Measurements from ENCODE around the gene ACAP3. TPM values are rescaled to one million over a fixed set of nuclear protein-coding genes. Genes with fewer than 3 reads are reported as not detected.

The ACAP3 gene
- total RNA-seq, 4 donors from 2014 or later, result 78.1 to 156 (median 110) TPM

- no peak for DNase-seq
- Histone ChIP-seq H3K27ac (peak overlapping the region in 1 of 4 donors; percentile 92), H3K36me3 (peaks cover 0 to 7% (median 0%) of the 10 kb centered on the region in 3 donors), H3K27me3 (no peaks in the 10 kb centered on the region), H3K4me1 (peaks cover 0 to 51% (median 13%) of the 10 kb centered on the region in 4 donors), H3K4me3 (no peak overlapping the region), H3K9me3 (no peaks in the 10 kb centered on the region)
- no peak for TF ChIP-seq POLR2A (IDR thresholded peaks at IDR 0.05)
- TF ChIP-seq CTCF (IDR thresholded peaks at IDR 0.05), result no peak
Observed at GRCh38 chr1:1346501-1346890, 38.8 kb upstream of the ACAP3 start.

GRCh38 chr1:1345860-1346500 lies 38.2 kb upstream of the ACAP3 start:
- Histone ChIP-seq H3K4me3 (peak overlapping the region in 2 of 4 donors; percentile 5 to 31), H3K36me3 (peaks cover 0 to 11% (median 0%) of the 10 kb centered on the region in 3 donors), H3K27ac (peak overlapping the region in 1 of 4 donors; percentile 60), H3K27me3 (no peaks in the 10 kb centered on the region), H3K9me3 (no peaks in the 10 kb centered on the region), H3K4me1 (peaks cover 0 to 48% (median 13%) of the 10 kb centered on the region in 4 donors)
- no peak for DNase-seq
- no peak for TF ChIP-seq CTCF (IDR thresholded peaks at IDR 0.05)

GRCh38 chr1:1345384-1345783 lies 37.7 kb upstream of the ACAP3 start:
- Histone ChIP-seq H3K27me3 (no peaks in the 10 kb centered on the region), H3K27ac (peak overlapping the region in 3 of 4 donors; percentile 15 to 60 (median 57)), H3K4me1 (peaks cover 0 to 48% (median 13%) of the 10 kb centered on the region in 4 donors), H3K36me3 (peaks cover 0 to 16% (median 0%) of the 10 kb centered on the region in 3 donors), H3K4me3 (peak overlapping the region in 2 of 4 donors; percentile 5 to 31), H3K9me3 (no peaks in the 10 kb centered on the region)
- no peak for DNase-seq
- TF ChIP-seq CTCF (IDR thresholded peaks at IDR 0.05), result no peak
- no peak for TF ChIP-seq POLR2A (IDR thresholded peaks at IDR 0.05)

GRCh38 chr1:1344655-1345361 lies 37.1 kb upstream of the ACAP3 start:
- TF ChIP-seq POLR2A (IDR thresholded peaks at IDR 0.05) (no peak), CTCF (IDR thresholded peaks at IDR 0.05) (peak in 4 of 6 experiments; percentile 9 to 47 (median 42))
- peak in 2 of 3 donors; percentile 79 to 85 for DNase-seq
- no peaks in the 10 kb centered on the region for H3K27me3 ChIP-seq
- H3K4me1 ChIP-seq, result peaks cover 0 to 48% (median 13%) of the 10 kb centered on the region in 4 donors
- H3K4me3 ChIP-seq, result peak overlapping the region in 2 of 4 donors; percentile 5 to 31
- H3K9me3 ChIP-seq, result no peaks in the 10 kb centered on the region
- H3K27ac ChIP-seq, result peak overlapping the region in 3 of 4 donors; percentile 45 to 60 (median 57)
- peaks cover 0 to 22% (median 0%) of the 10 kb centered on the region in 3 donors for H3K36me3 ChIP-seq

GRCh38 chr1:1343811-1344421 lies 36.2 kb upstream of the ACAP3 start:
- Histone ChIP-seq H3K36me3 (peaks cover 0 to 30% (median 0%) of the 10 kb centered on the region in 3 donors), H3K9me3 (no peaks in the 10 kb centered on the region), H3K4me1 (peaks cover 0 to 48% (median 13%) of the 10 kb centered on the region in 4 donors), H3K4me3 (no peak overlapping the region), H3K27me3 (no peaks in the 10 kb centered on the region), H3K27ac (peak overlapping the region in 3 of 4 donors; percentile 45 to 60 (median 48))
- no peak for DNase-seq
- no peak for TF ChIP-seq POLR2A (IDR thresholded peaks at IDR 0.05)
- no peak for TF ChIP-seq CTCF (IDR thresholded peaks at IDR 0.05)

Measured in Peyer's patch (tissue), 4 donors.